Tibial artery (tissue), 4 donors: Measurements from ENCODE around the gene REG4.

ENCODE experiments used
- DNase-seq, 2 donors: peaks; one replicate each; pipeline ENCODE4 v3.0.0-alpha.2; 2019
- H3K27ac ChIP-seq, 2 donors: fragments of 200-600 bp; sonication (generic) in 1 of 2; 1 replicate in 1 of 2; 2 replicates in 1 of 2; pipeline ENCODE4 v1.5.1; 2018 to 2019; ENCODE audit warnings: mild to moderate bottlenecking in 1 of 2
- H3K27me3 ChIP-seq, 2 donors: fragments of 200-600 bp; sonication (generic) in 1 of 2; one replicate each; pipeline versions ENCODE4 v1.5.1 to v1.6.0; 2016 to 2019
- H3K36me3 ChIP-seq, 3 donors: fragments of 200-600 bp; sonication (generic) in 2 of 3; one replicate each; pipeline ENCODE4 v1.5.1; 2016 to 2019; ENCODE audit warnings: mild to moderate bottlenecking in 2 of 3
- H3K4me1 ChIP-seq, 4 donors: fragments of 200-600 bp; sonication (generic) in 2 of 4; 1 replicate in 3 of 4; 2 replicates in 1 of 4; pipeline ENCODE4 v1.5.1; 2016 to 2019
- H3K4me3 ChIP-seq, 2 donors: fragments of 200-600 bp; sonication (generic) in 1 of 2; 1 replicate in 1 of 2; 2 replicates in 1 of 2; pipeline ENCODE4 v1.5.1; 2018 to 2019; ENCODE audit warnings: mild to moderate bottlenecking in 2 of 2
- H3K9me3 ChIP-seq, 3 donors: fragments of 200-600 bp; sonication (generic) in 1 of 3; one replicate each; pipeline ENCODE4 v1.5.1; 2016 to 2019
- CTCF ChIP-seq, 2 experiments: fragments of 200-600 bp in 1 of 2; fragments of 450-650 bp in 1 of 2; IDR thresholded peaks; one replicate each; pipeline ENCODE4 v1.5.1; 2017 to 2019; ENCODE audit warnings: antibody characterized with exemption in 2 of 2, mild to moderate bottlenecking in 1 of 2, moderate library complexity in 1 of 2
- intact Hi-C: fragments of 100-400 bp; cut with DNase I; formaldehyde crosslinking; loops from one replicate; pipeline ENCODE4 v1.15.0; 2023; ENCODE audit warnings: low total_unique reads

Gene REG4

GRCh38 chr1:119774746-119775490 lies 36.3 kb downstream of the REG4 start:
- peaks cover 0 to 4% of the 10 kb centered on the region in 2 donors for H3K27me3 ChIP-seq
- H3K4me1 ChIP-seq = peaks cover 0 to 3% (median 0%) of the 10 kb centered on the region in 4 donors
- H3K27ac ChIP-seq = no peak overlapping the region
- H3K9me3 ChIP-seq = no peaks in the 10 kb centered on the region
- no peaks in the 10 kb centered on the region for H3K36me3 ChIP-seq
- H3K4me3 ChIP-seq = no peak overlapping the region
- no peak for TF ChIP-seq CTCF (IDR thresholded peaks at IDR 0.05)
- intact Hi-C loops = no loop called here
- DNase-seq = no peak

DNA sequence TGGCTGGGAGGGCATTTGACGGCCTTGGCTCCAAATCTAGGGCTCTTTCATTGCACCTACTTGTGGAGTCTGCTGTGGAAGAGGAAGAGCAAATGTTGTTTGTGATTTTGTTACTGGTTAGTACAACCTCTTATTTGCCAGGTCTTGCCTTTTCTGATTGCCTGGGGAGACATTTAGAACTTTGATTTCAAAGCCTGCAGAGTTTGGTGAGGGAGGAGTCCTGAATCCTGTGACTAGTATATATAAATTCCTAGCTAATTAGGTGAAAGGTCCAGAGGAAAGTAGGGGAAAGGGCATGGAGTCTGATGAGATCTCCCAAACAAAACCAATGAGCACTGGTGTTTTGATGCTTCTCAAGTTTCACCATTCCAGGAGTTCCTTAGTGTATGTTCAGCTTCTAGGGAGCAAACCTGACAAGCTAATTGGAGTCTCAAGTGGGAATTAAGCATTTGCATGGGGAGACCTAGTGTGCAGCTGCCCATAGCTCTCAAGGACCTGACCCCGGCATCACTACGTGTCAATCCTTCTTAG lies 37.5 kb downstream of the REG4 start:
- TF ChIP-seq CTCF (IDR thresholded peaks at IDR 0.05) = no peak
- Histone ChIP-seq H3K27me3 (peaks cover 0 to 4% of the 10 kb centered on the region in 2 donors), H3K4me1 (no peaks in the 10 kb centered on the region), H3K36me3 (no peaks in the 10 kb centered on the region), H3K9me3 (no peaks in the 10 kb centered on the region), H3K27ac (no peak overlapping the region), H3K4me3 (no peak overlapping the region)
- DNase-seq = no peak
- intact Hi-C loops = no loop called here

GRCh38 chr1:119772298-119772697 lies 39.0 kb downstream of the REG4 start:
- peaks cover 0 to 4% of the 10 kb centered on the region in 2 donors for H3K27me3 ChIP-seq
- intact Hi-C loops = no loop called here
- no peaks in the 10 kb centered on the region for H3K4me1 ChIP-seq
- TF ChIP-seq CTCF (IDR thresholded peaks at IDR 0.05) = no peak
- H3K9me3 ChIP-seq = no peaks in the 10 kb centered on the region
- H3K4me3 ChIP-seq = no peak overlapping the region
- H3K27ac ChIP-seq = no peak overlapping the region
- H3K36me3 ChIP-seq = no peaks in the 10 kb centered on the region
- no peak for DNase-seq

DNA sequence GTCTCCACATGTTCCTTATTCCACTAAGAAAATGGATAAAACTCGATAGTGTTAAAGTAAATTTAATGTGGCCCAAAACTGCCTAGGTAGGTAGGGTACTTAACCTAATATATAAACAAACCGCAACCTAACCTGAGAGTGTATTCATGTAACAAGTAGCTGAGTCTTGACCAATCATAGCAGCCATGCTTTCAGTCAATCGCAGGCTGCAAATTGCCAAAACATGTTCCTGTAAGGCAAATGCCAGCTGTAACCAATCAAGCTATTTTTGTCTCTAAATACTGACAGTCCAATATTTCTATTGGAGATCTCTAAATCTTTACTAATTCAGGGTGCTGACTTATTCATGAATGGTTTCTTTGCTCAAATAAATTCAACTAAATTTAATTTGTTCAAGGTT lies 39.5 kb downstream of the REG4 start:
- DNase-seq = no peak
- intact Hi-C loops = no loop called here
- no peak for TF ChIP-seq CTCF (IDR thresholded peaks at IDR 0.05)
- Histone ChIP-seq H3K4me3 (no peak overlapping the region), H3K36me3 (no peaks in the 10 kb centered on the region), H3K9me3 (no peaks in the 10 kb centered on the region), H3K27ac (no peak overlapping the region), H3K27me3 (peaks cover 0 to 4% of the 10 kb centered on the region in 2 donors), H3K4me1 (no peaks in the 10 kb centered on the region)

GRCh38 chr1:119771016-119771415 lies 40.2 kb downstream of the REG4 start:
- Histone ChIP-seq H3K4me3 (no peak overlapping the region), H3K27me3 (peaks cover 0 to 4% of the 10 kb centered on the region in 2 donors), H3K9me3 (no peaks in the 10 kb centered on the region), H3K27ac (no peak overlapping the region), H3K36me3 (no peaks in the 10 kb centered on the region), H3K4me1 (no peaks in the 10 kb centered on the region)
- TF ChIP-seq CTCF (IDR thresholded peaks at IDR 0.05) = no peak
- DNase-seq = no peak
- intact Hi-C loops = no loop called here
